Activated naive CD4-positive, alpha-beta T cell treated with anti-CD3 and anti-CD28 coated beads for 36 hours (primary cell): ENCODE data around the gene ZNF564. TPM values are rescaled to one million over a fixed set of nuclear protein-coding genes. Genes with fewer than 3 reads are reported as not detected.

Experiments
- total RNA-seq, 2 experiments: library from RNA; stranded (reverse); gene quantifications; one replicate each; pipeline ENCODE4 v1.2.3, GENCODE V29; 2021

Gene ZNF564
- total RNA-seq, 2 experiments from 2014 or later, result 5.6 to 5.7 TPM

Other genes starting within 250 kb of the ZNF564 start
- 1 to 10 TPM; 3.0 to 4.1 TPM for gene ZNF563, start 217.8 kb downstream of the ZNF564 start, total RNA-seq
- gene ZNF442, start 185.8 kb downstream of the ZNF564 start, total RNA-seq, result 1 to 10 TPM; 1.7 to 2.4 TPM
- 1 to 10 TPM; 3.3 to 3.6 TPM for gene ZNF799, start 150.2 kb downstream of the ZNF564 start, total RNA-seq
- gene ZNF443, start 110.5 kb downstream of the ZNF564 start, total RNA-seq, result 1 to 10 TPM; 3.7 to 4.1 TPM
- gene ZNF709, start 66.7 kb downstream of the ZNF564 start, total RNA-seq, result 1 to 10 TPM; 1.9 to 2.4 TPM
- 1 to 10 TPM; 3.9 to 5.0 TPM for gene ZNF490, start 59.3 kb upstream of the ZNF564 start, total RNA-seq
- gene ZNF791, start 59.4 kb upstream of the ZNF564 start, total RNA-seq, result 10 to 100 TPM; 11.2 to 11.9 TPM
- 100 to 1,000 TPM; 120 to 131 TPM for gene MAN2B1, start 115.3 kb upstream of the ZNF564 start, total RNA-seq
- 10 to 100 TPM; 14.9 to 16.2 TPM for gene WDR83, start 115.3 kb upstream of the ZNF564 start, total RNA-seq
- 100 to 1,000 TPM; 131 to 149 TPM for gene DHPS, start 130.4 kb upstream of the ZNF564 start, total RNA-seq
- not detected for gene GNG14, start 136.5 kb upstream of the ZNF564 start, total RNA-seq
- gene FBXW9, start 145.1 kb upstream of the ZNF564 start, total RNA-seq, result 1 to 10 TPM; 7.2 to 8.7 TPM
- gene TNPO2, start 172.4 kb upstream of the ZNF564 start, total RNA-seq, result 10 to 100 TPM; 80.7 to 81.1 TPM
- 100 to 1,000 TPM; 119 to 126 TPM for gene TRIR, start 183.2 kb upstream of the ZNF564 start, total RNA-seq
- 10 to 100 TPM; 47.7 TPM for gene GET3, start 186.0 kb upstream of the ZNF564 start, total RNA-seq
- gene BEST2, start 200.3 kb upstream of the ZNF564 start, total RNA-seq, result not detected
- 10 to 100 TPM; 14.0 to 14.9 TPM for gene HOOK2, start 224.1 kb upstream of the ZNF564 start, total RNA-seq
- 100 to 1,000 TPM; 292 to 296 TPM for gene JUNB, start 240.0 kb upstream of the ZNF564 start, total RNA-seq